Measurements from ENCODE around the gene RBMS1. TPM values are rescaled to one million over a fixed set of nuclear protein-coding genes. Genes with fewer than 3 reads are reported as not detected.

Gene RBMS1
- total RNA-seq, 2 experiments from 2014 or later: 84.7 to 87.9 TPM

- ChIA-PET POLR2A (no interaction called here), CTCF (interaction anchor here (1.5 kb wide), 1 partner anchor 12 kb away, joined by 6 read pairs; no protein-coding TSS in a partner anchor)
- Mint-ChIP-seq H3K27ac (no peak overlapping the region), H3K4me3 (no peak overlapping the region), H3K4me1 (ENCODE audit: low read depth) (peaks cover 32% of the 10 kb centered on the region), H3K27me3 (ENCODE audit: low read depth) (no peaks in the 10 kb centered on the region), H3K9me3 (ENCODE audit: insufficient read depth) (no peaks in the 10 kb centered on the region), H3K36me3 (ENCODE audit: low read depth) (peaks cover 48% of the 10 kb centered on the region)
- DNase-seq (no peak), ATAC-seq (no peak)
These were observed 129.2 kb downstream of the RBMS1 start for GRCh38 chr2:160364364-160364763.

GRCh38 chr2:160363961-160364360, 129.6 kb downstream of the RBMS1 start:
- Mint-ChIP-seq H3K36me3 (ENCODE audit: low read depth) (peaks cover 48% of the 10 kb centered on the region), H3K4me1 (ENCODE audit: low read depth) (peaks cover 28% of the 10 kb centered on the region), H3K9me3 (ENCODE audit: insufficient read depth) (no peaks in the 10 kb centered on the region), H3K4me3 (no peak overlapping the region), H3K27me3 (ENCODE audit: low read depth) (no peaks in the 10 kb centered on the region), H3K27ac (no peak overlapping the region)
- CTCF ChIA-PET: interaction anchor here (1.5 kb wide), 1 partner anchor 11 kb away, joined by 6 read pairs; no protein-coding TSS in a partner anchor
- DNase-seq (no peak), ATAC-seq (no peak)
- POLR2A ChIA-PET: no interaction called here

GRCh38 chr2:160363055-160363454, 130.6 kb downstream of the RBMS1 start:
- Mint-ChIP-seq H3K27me3 (ENCODE audit: low read depth) (no peaks in the 10 kb centered on the region), H3K4me1 (ENCODE audit: low read depth) (peaks cover 21% of the 10 kb centered on the region), H3K9me3 (ENCODE audit: insufficient read depth) (no peaks in the 10 kb centered on the region), H3K36me3 (ENCODE audit: low read depth) (peaks cover 48% of the 10 kb centered on the region), H3K27ac (peak overlapping the region; percentile 16), H3K4me3 (no peak overlapping the region)
- ChIA-PET CTCF (interaction anchor here (0.6 to 1.1 kb wide), 3 partner anchors 30 to 348 kb away, joined by 3 read pairs; no protein-coding TSS in a partner anchor), POLR2A (no interaction called here)
- DNase-seq: no peak
- no peak for ATAC-seq

- ATAC-seq (no peak), DNase-seq (no peak)
- no peak overlapping the region for H3K27ac Mint-ChIP-seq
- no peaks in the 10 kb centered on the region for H3K27me3 Mint-ChIP-seq (ENCODE audit: low read depth)
- ChIA-PET CTCF (interaction anchor here (0.6 to 1.1 kb wide), 4 partner anchors 28 to 348 kb away, joined by 3 read pairs; no protein-coding TSS in a partner anchor), POLR2A (no interaction called here)
- no peaks in the 10 kb centered on the region for H3K9me3 Mint-ChIP-seq (ENCODE audit: insufficient read depth)
- no peak overlapping the region for H3K4me3 Mint-ChIP-seq
- H3K4me1 Mint-ChIP-seq (ENCODE audit: low read depth): peaks cover 21% of the 10 kb centered on the region
- H3K36me3 Mint-ChIP-seq (ENCODE audit: low read depth): peaks cover 50% of the 10 kb centered on the region
These were observed 131.1 kb downstream of the RBMS1 start for GRCh38 chr2:160362541-160362940.

- Mint-ChIP-seq H3K27ac (no peak overlapping the region), H3K36me3 (ENCODE audit: low read depth) (peaks cover 53% of the 10 kb centered on the region), H3K27me3 (ENCODE audit: low read depth) (no peaks in the 10 kb centered on the region), H3K9me3 (ENCODE audit: insufficient read depth) (no peaks in the 10 kb centered on the region), H3K4me3 (no peak overlapping the region), H3K4me1 (ENCODE audit: low read depth) (peaks cover 23% of the 10 kb centered on the region)
- no peak for DNase-seq
- ChIA-PET CTCF (interaction anchor here (0.6 kb wide), 1 partner anchor 27 kb away, joined by 3 read pairs; no protein-coding TSS in a partner anchor), POLR2A (no interaction called here)
- no peak for ATAC-seq
These were observed 131.6 kb downstream of the RBMS1 start for GRCh38 chr2:160362018-160362417.

- no peak overlapping the region for H3K27ac Mint-ChIP-seq
- H3K4me3 Mint-ChIP-seq: no peak overlapping the region
- H3K36me3 Mint-ChIP-seq (ENCODE audit: low read depth): peaks cover 50% of the 10 kb centered on the region
- no peaks in the 10 kb centered on the region for H3K27me3 Mint-ChIP-seq (ENCODE audit: low read depth)
- ATAC-seq (no peak), DNase-seq (no peak)
- H3K9me3 Mint-ChIP-seq (ENCODE audit: insufficient read depth): peaks cover 5% of the 10 kb centered on the region
- POLR2A ChIA-PET: interaction anchor here (0.8 kb wide), 1 partner anchor 16 kb away, joined by 3 read pairs; no protein-coding TSS in a partner anchor
- CTCF ChIA-PET: interaction anchor here (1.6 kb wide), 1 partner anchor 633 kb away, joined by 5 read pairs; no protein-coding TSS in a partner anchor
- H3K4me1 Mint-ChIP-seq (ENCODE audit: low read depth): peaks cover 31% of the 10 kb centered on the region
These were observed 133.4 kb downstream of the RBMS1 start for GRCh38 chr2:160360089-160360757.

GRCh38 chr2:160358046-160358445, 135.6 kb downstream of the RBMS1 start:
- CTCF ChIA-PET: no interaction called here
- Mint-ChIP-seq H3K9me3 (ENCODE audit: insufficient read depth) (peaks cover 5% of the 10 kb centered on the region), H3K36me3 (ENCODE audit: low read depth) (peaks cover 32% of the 10 kb centered on the region), H3K27me3 (ENCODE audit: low read depth) (no peaks in the 10 kb centered on the region), H3K27ac (no peak overlapping the region), H3K4me1 (ENCODE audit: low read depth) (peaks cover 38% of the 10 kb centered on the region), H3K4me3 (no peak overlapping the region)
- DNase-seq: no peak
- no peak for ATAC-seq
- POLR2A ChIA-PET: no interaction called here

GRCh38 chr2:160356485-160356884, 137.1 kb downstream of the RBMS1 start:
- ChIA-PET CTCF (no interaction called here), POLR2A (no interaction called here)
- no peak overlapping the region for H3K4me3 Mint-ChIP-seq
- H3K4me1 Mint-ChIP-seq (ENCODE audit: low read depth): peaks cover 37% of the 10 kb centered on the region
- ATAC-seq (no peak), DNase-seq (no peak)
- no peaks in the 10 kb centered on the region for H3K27me3 Mint-ChIP-seq (ENCODE audit: low read depth)
- peaks cover 5% of the 10 kb centered on the region for H3K9me3 Mint-ChIP-seq (ENCODE audit: insufficient read depth)
- H3K36me3 Mint-ChIP-seq (ENCODE audit: low read depth): peaks cover 28% of the 10 kb centered on the region
- no peak overlapping the region for H3K27ac Mint-ChIP-seq

GRCh38 chr2:160355080-160355479, 138.5 kb downstream of the RBMS1 start:
- no peak for DNase-seq
- peaks cover 33% of the 10 kb centered on the region for H3K4me1 Mint-ChIP-seq (ENCODE audit: low read depth)
- peaks cover 5% of the 10 kb centered on the region for H3K9me3 Mint-ChIP-seq (ENCODE audit: insufficient read depth)
- ATAC-seq: no peak
- ChIA-PET POLR2A (no interaction called here), CTCF (no interaction called here)
- no peak overlapping the region for H3K4me3 Mint-ChIP-seq
- no peaks in the 10 kb centered on the region for H3K27me3 Mint-ChIP-seq (ENCODE audit: low read depth)
- peaks cover 27% of the 10 kb centered on the region for H3K36me3 Mint-ChIP-seq (ENCODE audit: low read depth)
- H3K27ac Mint-ChIP-seq: no peak overlapping the region

- ChIA-PET CTCF (interaction anchor here (1.6 kb wide), 1 partner anchor 20 kb away, joined by 7 read pairs; no protein-coding TSS in a partner anchor), POLR2A (no interaction called here)
- H3K9me3 Mint-ChIP-seq (ENCODE audit: insufficient read depth): peaks cover 5% of the 10 kb centered on the region
- no peak overlapping the region for H3K27ac Mint-ChIP-seq
- no peak for DNase-seq
- peaks cover 33% of the 10 kb centered on the region for H3K4me1 Mint-ChIP-seq (ENCODE audit: low read depth)
- ATAC-seq: no peak
- no peak overlapping the region for H3K4me3 Mint-ChIP-seq
- H3K36me3 Mint-ChIP-seq (ENCODE audit: low read depth): peaks cover 30% of the 10 kb centered on the region
- H3K27me3 Mint-ChIP-seq (ENCODE audit: low read depth): no peaks in the 10 kb centered on the region
These were observed 138.9 kb downstream of the RBMS1 start for GRCh38 chr2:160354677-160355076.

- H3K27ac Mint-ChIP-seq: no peak overlapping the region
- peaks cover 33% of the 10 kb centered on the region for H3K4me1 Mint-ChIP-seq (ENCODE audit: low read depth)
- H3K27me3 Mint-ChIP-seq (ENCODE audit: low read depth): no peaks in the 10 kb centered on the region
- POLR2A ChIA-PET: no interaction called here
- H3K36me3 Mint-ChIP-seq (ENCODE audit: low read depth): peaks cover 34% of the 10 kb centered on the region
- H3K4me3 Mint-ChIP-seq: no peak overlapping the region
- DNase-seq (no peak), ATAC-seq (no peak)
- CTCF ChIA-PET: interaction anchor here (0.7 to 2.3 kb wide), 15 partner anchors 13 to 641 kb away, joined by 3 to 14 read pairs (median 5); no protein-coding TSS in a partner anchor
- H3K9me3 Mint-ChIP-seq (ENCODE audit: insufficient read depth): peaks cover 5% of the 10 kb centered on the region
These were observed 139.8 kb downstream of the RBMS1 start for GRCh38 chr2:160353813-160354212.

GRCh38 chr2:160353166-160353565, 140.4 kb downstream of the RBMS1 start:
- peaks cover 33% of the 10 kb centered on the region for H3K4me1 Mint-ChIP-seq (ENCODE audit: low read depth)
- ATAC-seq: peak; percentile 61
- peak; percentile 47 for DNase-seq
- H3K27me3 Mint-ChIP-seq (ENCODE audit: low read depth): no peaks in the 10 kb centered on the region
- peaks cover 33% of the 10 kb centered on the region for H3K36me3 Mint-ChIP-seq (ENCODE audit: low read depth)
- ChIA-PET CTCF (interaction anchor here (0.7 to 2.3 kb wide), 17 partner anchors 11 to 641 kb away, joined by 3 to 14 read pairs (median 5); no protein-coding TSS in a partner anchor), POLR2A (no interaction called here)
- peaks cover 5% of the 10 kb centered on the region for H3K9me3 Mint-ChIP-seq (ENCODE audit: insufficient read depth)
- no peak overlapping the region for H3K4me3 Mint-ChIP-seq
- no peak overlapping the region for H3K27ac Mint-ChIP-seq

Data from activated CD8-positive, alpha-beta T cell treated with anti-CD3 and anti-CD28 coated beads, Interleukin-2, amount 10 ng/mL, durations not matched to agents 7 days and 5 days (primary cell).